Measurements from ENCODE around the gene MED13L. TPM values are rescaled to one million over a fixed set of nuclear protein-coding genes. Genes with fewer than 3 reads are reported as not detected.

The MED13L gene
- total RNA-seq, 1 experiment from 2014 or later, result 80.5 TPM

- DNase-seq (ENCODE audit: low spot score), result no peak
- H3K27ac Mint-ChIP-seq, result peak overlapping the region; percentile 33; the same call in 1 of the 2 replicates
- CTCF ChIA-PET, result no interaction called here
- H3K27me3 Mint-ChIP-seq (ENCODE audit: low read depth), result no peaks in the 10 kb centered on the region
- no peak for ATAC-seq
- TF ChIP-seq ETV6 (CRISPR knock-in tag; IDR thresholded peaks at IDR 0.05), result no peak
- TF ChIP-seq ZNF396 (CRISPR knock-in tag; IDR thresholded peaks at IDR 0.05; ENCODE audit: borderline replicate concordance), result no peak
- TF ChIP-seq FOXP4 (CRISPR knock-in tag; IDR thresholded peaks at IDR 0.05), result no peak
- no peak for TF ChIP-seq GABPB1 (CRISPR knock-in tag; IDR thresholded peaks at IDR 0.05)
- no peak for TF ChIP-seq RORB (CRISPR knock-in tag; IDR thresholded peaks at IDR 0.05)
- no peak for TF ChIP-seq GRHL2 (CRISPR knock-in tag; IDR thresholded peaks at IDR 0.05; ENCODE audit: insufficient replicate concordance, severe bottlenecking)
- TF ChIP-seq CREB1 (CRISPR knock-in tag; IDR thresholded peaks at IDR 0.05), result no peak
- H3K4me1 Mint-ChIP-seq, result peaks cover 19% of the 10 kb centered on the region
- H3K4me3 Mint-ChIP-seq, result no peak overlapping the region
- no peaks in the 10 kb centered on the region for H3K9me3 Mint-ChIP-seq
- H3K36me3 Mint-ChIP-seq, result peaks cover 23% of the 10 kb centered on the region
- POLR2A ChIA-PET, result no interaction called here
These were observed 277.2 kb downstream of the MED13L start for GRCh38 chr12:116000252-116000651.

- Mint-ChIP-seq H3K4me3 (no peak overlapping the region), H3K9me3 (no peaks in the 10 kb centered on the region), H3K4me1 (peaks cover 19% of the 10 kb centered on the region), H3K27me3 (ENCODE audit: low read depth) (no peaks in the 10 kb centered on the region), H3K36me3 (peaks cover 28% of the 10 kb centered on the region), H3K27ac (no peak overlapping the region)
- ATAC-seq (no peak), DNase-seq (ENCODE audit: low spot score) (no peak)
- ChIA-PET POLR2A (interaction anchor here (0.7 kb wide), 1 partner anchor 473 kb away, joined by 3 read pairs; no protein-coding TSS in a partner anchor), CTCF (interaction anchor here (1.5 kb wide), 1 partner anchor 16 kb away, joined by 3 read pairs; no protein-coding TSS in a partner anchor)
- no peak for TF ChIP-seq USF1 (CRISPR knock-in tag; IDR thresholded peaks at IDR 0.05)
- TF ChIP-seq ZNF423 (CRISPR knock-in tag; IDR thresholded peaks at IDR 0.05), result no peak
- TF ChIP-seq FOXJ3 (CRISPR knock-in tag; IDR thresholded peaks at IDR 0.05; ENCODE audit: borderline replicate concordance), result no peak
- no peak for TF ChIP-seq ATF1 (CRISPR knock-in tag; IDR thresholded peaks at IDR 0.05)
- TF ChIP-seq MYBL2 (CRISPR knock-in tag; IDR thresholded peaks at IDR 0.05), result no peak
These were observed 277.9 kb downstream of the MED13L start for GRCh38 chr12:115999582-115999981.

- Mint-ChIP-seq H3K27me3 (ENCODE audit: low read depth) (no peaks in the 10 kb centered on the region), H3K4me3 (no peak overlapping the region), H3K36me3 (peaks cover 28% of the 10 kb centered on the region), H3K9me3 (no peaks in the 10 kb centered on the region), H3K4me1 (peaks cover 19% of the 10 kb centered on the region), H3K27ac (peak overlapping the region; percentile 6; the same call in 1 of the 2 replicates)
- DNase-seq (ENCODE audit: low spot score) (no peak), ATAC-seq (no peak)
- POLR2A ChIA-PET, result interaction anchor here (0.7 kb wide), 1 partner anchor 473 kb away, joined by 3 read pairs; no protein-coding TSS in a partner anchor
- CTCF ChIA-PET, result interaction anchor here (0.6 to 2.0 kb wide), 7 partner anchors 10 to 678 kb away, joined by 3 to 14 read pairs (median 3); no protein-coding TSS in a partner anchor
- TF ChIP-seq ZSCAN18 (CRISPR knock-in tag; IDR thresholded peaks at IDR 0.05), result no peak
- no peak for TF ChIP-seq GABPB1 (CRISPR knock-in tag; IDR thresholded peaks at IDR 0.05)
- TF ChIP-seq ZNF263 (CRISPR knock-in tag; IDR thresholded peaks at IDR 0.05; ENCODE audit: low read depth), result no peak
- TF ChIP-seq ARID4B (CRISPR knock-in tag; IDR thresholded peaks at IDR 0.05; ENCODE audit: borderline replicate concordance), result no peak
- no peak for TF ChIP-seq CREM (CRISPR knock-in tag; IDR thresholded peaks at IDR 0.05)
- no peak for TF ChIP-seq ZNF671 (CRISPR knock-in tag; IDR thresholded peaks at IDR 0.05)
- no peak for TF ChIP-seq ZNF121 (CRISPR knock-in tag; IDR thresholded peaks at IDR 0.05)
- TF ChIP-seq ZNF532 (CRISPR knock-in tag; IDR thresholded peaks at IDR 0.05; ENCODE audit: borderline replicate concordance), result no peak
These were observed 278.6 kb downstream of the MED13L start for GRCh38 chr12:115998794-115999478.

All from WTC11 (cell line).